Upper lobe of left lung (tissue), 4 donors: ENCODE measurements around the gene FAM187B.

ENCODE experiments used
- EP300 ChIP-seq, 4 donors: sonication (generic); formaldehyde crosslinking; IDR thresholded peaks; one replicate each; pipeline ENCODE4 v1.5.1; 2017; ENCODE audit warnings: antibody characterized with exemption in 4 of 4, control low read depth in 2 of 4
- POLR2A ChIP-seq, 4 donors: fragments of 450-650 bp; IDR thresholded peaks; one replicate each; pipeline ENCODE4 v1.5.1; 2016 to 2017; ENCODE audit warnings: antibody characterized with exemption in 4 of 4, mild to moderate bottlenecking in 2 of 4
- POLR2AphosphoS5 ChIP-seq, 2 donors: sonication (generic); formaldehyde crosslinking; IDR thresholded peaks; one replicate each; pipeline ENCODE4 v1.5.1; 2017; ENCODE audit warnings: antibody characterized with exemption in 2 of 2
- TF ChIP-seq, protein P1 (sequence below), 6 experiments: fragments of 450-650 bp in 4 of 6; fragments of 200-600 bp in 2 of 6; sonication (generic) in 2 of 6; IDR thresholded peaks; one replicate each; pipeline ENCODE4 v1.5.1; 2016 to 2019; ENCODE audit warnings: antibody characterized with exemption in 6 of 6

DNA sequence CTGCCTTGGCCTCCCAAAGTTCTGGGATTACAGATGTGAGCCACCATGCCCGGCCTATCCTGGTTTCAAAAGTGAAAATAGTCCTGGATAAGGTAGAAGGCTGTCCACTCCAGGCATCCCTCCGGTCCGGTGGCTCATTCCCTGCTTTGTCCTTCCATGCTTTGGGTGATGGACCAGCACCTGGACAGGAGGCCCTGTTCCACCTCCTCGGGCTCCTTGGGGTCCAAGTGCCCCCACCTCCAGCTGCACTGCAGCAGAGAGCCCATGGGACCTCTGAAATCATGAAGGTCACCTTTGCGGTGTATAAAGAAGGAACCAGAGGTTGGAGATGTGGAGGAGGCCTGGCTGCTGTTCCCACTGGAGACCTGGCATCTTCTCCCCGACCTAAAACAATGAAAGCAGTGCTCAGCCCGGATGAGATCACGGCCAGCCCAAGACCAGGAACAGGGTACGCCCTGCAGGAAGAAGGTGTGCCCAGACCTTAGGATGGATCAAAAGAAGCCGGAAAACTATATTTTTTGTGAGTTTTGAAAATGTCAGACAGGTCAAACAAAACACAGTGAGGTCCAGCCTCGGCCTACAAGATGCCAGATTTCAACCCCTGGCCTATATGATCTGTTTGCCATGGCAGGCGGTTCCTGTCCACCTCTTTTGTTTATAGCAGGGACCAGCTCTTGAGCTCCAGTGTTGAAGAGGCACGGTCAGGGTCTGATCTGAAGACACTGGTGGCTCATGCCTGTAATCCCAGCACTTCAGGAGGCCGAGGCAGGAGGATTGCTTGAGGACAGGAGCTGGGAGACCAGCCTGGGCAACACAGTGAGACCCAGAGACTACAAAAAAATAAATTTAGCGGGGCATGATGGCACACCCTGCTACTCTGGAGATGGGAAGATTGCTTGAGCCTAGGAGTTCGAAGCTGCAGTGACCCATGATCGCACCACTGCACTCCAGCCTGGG, 26.1 kb upstream of the FAM187B start:
- TF ChIP-seq POLR2A (IDR thresholded peaks at IDR 0.05) (no peak), POLR2AphosphoS5 (IDR thresholded peaks at IDR 0.05) (no peak), EP300 (IDR thresholded peaks at IDR 0.05) (no peak)
- TF ChIP-seq, protein P1, sequence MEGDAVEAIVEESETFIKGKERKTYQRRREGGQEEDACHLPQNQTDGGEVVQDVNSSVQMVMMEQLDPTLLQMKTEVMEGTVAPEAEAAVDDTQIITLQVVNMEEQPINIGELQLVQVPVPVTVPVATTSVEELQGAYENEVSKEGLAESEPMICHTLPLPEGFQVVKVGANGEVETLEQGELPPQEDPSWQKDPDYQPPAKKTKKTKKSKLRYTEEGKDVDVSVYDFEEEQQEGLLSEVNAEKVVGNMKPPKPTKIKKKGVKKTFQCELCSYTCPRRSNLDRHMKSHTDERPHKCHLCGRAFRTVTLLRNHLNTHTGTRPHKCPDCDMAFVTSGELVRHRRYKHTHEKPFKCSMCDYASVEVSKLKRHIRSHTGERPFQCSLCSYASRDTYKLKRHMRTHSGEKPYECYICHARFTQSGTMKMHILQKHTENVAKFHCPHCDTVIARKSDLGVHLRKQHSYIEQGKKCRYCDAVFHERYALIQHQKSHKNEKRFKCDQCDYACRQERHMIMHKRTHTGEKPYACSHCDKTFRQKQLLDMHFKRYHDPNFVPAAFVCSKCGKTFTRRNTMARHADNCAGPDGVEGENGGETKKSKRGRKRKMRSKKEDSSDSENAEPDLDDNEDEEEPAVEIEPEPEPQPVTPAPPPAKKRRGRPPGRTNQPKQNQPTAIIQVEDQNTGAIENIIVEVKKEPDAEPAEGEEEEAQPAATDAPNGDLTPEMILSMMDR (IDR thresholded peaks at IDR 0.05) = no peak
